K562 (cell line): ENCODE results near the gene GOLGA8B. TPM values are rescaled to one million over a fixed set of nuclear protein-coding genes. Genes with fewer than 3 reads are reported as not detected.

Experiments used
- ATAC-seq: fragments of 200-7000 bp; cut with Tn5 transposase; 3 replicates; pipeline ENCODE4 v1.9.1; 2020; ENCODE audit warnings: moderate library complexity
- BruUV-seq: library from RNA; stranded (reverse); fragments of 400-500 nt; replicated peaks from 2 replicates; lab custom pipeline; 2021; lab: Mats Ljungman, UMichigan
- CTCF ChIA-PET: fragments of 300-600 bp; formaldehyde crosslinking; extraction: SDS; loops from one replicate; lab custom pipeline; 2021; ENCODE audit warnings: low intra/inter-chr PET ratio; lab: Yijun Ruan, JAX
- POLR2A ChIA-PET: fragments of 300-600, 350-650 bp; sonication (Branson Sonifier 250); formaldehyde crosslinking; extraction: SDS; loops from one replicate; lab custom pipeline; 2021; ENCODE audit warnings: antibody characterized with exemption, inconsistent platforms; lab: Yijun Ruan, JAX
- DNase-seq, 4 experiments: peaks; one replicate each; pipeline versions ENCODE4 v3.0.0 to v3.0.0-alpha.2; 2011 to 2018; ENCODE audit warnings: low spot score in 3 of 4, mixed read lengths in 3 of 4; ENCODE audit errors: extremely low read depth in 1 of 4
- FAIRE-seq: peaks from 2 replicates; lab custom pipeline; 2011; peaks lifted over from hg19 to GRCh38; lab: Jason Lieb, UNC
- H2AFZ ChIP-seq: 2 replicates; pipeline ENCODE4 v1.6.0; 2011; ENCODE audit warnings: low read depth, low read length, control low read depth, inconsistent platforms
- H3K27ac ChIP-seq: fragments of 200-600 bp; 3 replicates; pipeline ENCODE4 v1.8.0; 2011; ENCODE audit warnings: low read depth, mild to moderate bottlenecking, control low read depth, inconsistent platforms, low read length, moderate library complexity, mixed read lengths; ENCODE audit errors: extremely low read depth
- H3K27me3 ChIP-seq, 2 experiments: fragments of 300-600 bp in 1 of 2; 2 replicates in 1 of 2; 3 replicates in 1 of 2; pipeline versions ENCODE4 v1.6.0 to v1.8.0; 2011; ENCODE audit warnings: inconsistent platforms in 2 of 2, low read length in 2 of 2, mild to moderate bottlenecking in 1 of 2, mixed read lengths in 1 of 2, moderate library complexity in 1 of 2; ENCODE audit not compliant: control insufficient read depth in 2 of 2, insufficient read depth in 2 of 2
- H3K36me3 ChIP-seq: fragments of 300-600 bp; 3 replicates; pipeline ENCODE4 v1.8.0; 2011; ENCODE audit warnings: mild to moderate bottlenecking, low read length, inconsistent platforms; ENCODE audit not compliant: control insufficient read depth, insufficient read depth
- H3K4me1 ChIP-seq, 2 experiments: fragments of 200-600 bp in 1 of 2; replicated peaks in 1 of 2; 2 replicates in 1 of 2; 3 replicates in 1 of 2; pipeline versions ENCODE4 v1.5.1 to v1.8.0; 2011; ENCODE audit warnings: inconsistent platforms in 2 of 2, low read length in 2 of 2, mild to moderate bottlenecking in 1 of 2, mixed read lengths in 1 of 2, moderate library complexity in 1 of 2; ENCODE audit not compliant: control insufficient read depth in 2 of 2, insufficient read depth in 2 of 2
- H3K4me2 ChIP-seq: 2 replicates; pipeline ENCODE4 v1.6.1; 2011; ENCODE audit warnings: low read length, control low read depth, inconsistent platforms, mixed read lengths; ENCODE audit not compliant: insufficient read depth
- H3K4me3 ChIP-seq: fragments of 200-600 bp; sonication (generic), shearing (Covaris generic); 2 replicates; pipeline ENCODE4 v1.5.1; 2016; ENCODE audit warnings: control low read depth, inconsistent platforms
- H3K79me2 ChIP-seq: fragments of 200-600 bp; 3 replicates; pipeline ENCODE4 v1.8.0; 2011; ENCODE audit warnings: low read length, inconsistent platforms; ENCODE audit not compliant: control insufficient read depth, insufficient read depth
- H3K9ac ChIP-seq, 2 experiments: 2 replicates each; pipeline versions ENCODE4 v1.6.0 to v1.6.1; 2011; ENCODE audit warnings: low read depth in 2 of 2, low read length in 2 of 2, control low read depth in 1 of 2, inconsistent platforms in 1 of 2, mild to moderate bottlenecking in 1 of 2, mixed read lengths in 1 of 2; ENCODE audit not compliant: insufficient read depth in 1 of 2
- H3K9me1 ChIP-seq: one replicate; pipeline ENCODE4 v1.6.0; 2011; ENCODE audit warnings: inconsistent platforms, mild to moderate bottlenecking, low read length, moderate library complexity; ENCODE audit not compliant: control insufficient read depth, insufficient read depth
- H3K9me3 ChIP-seq: replicated peaks from 2 replicates; pipeline ENCODE4 v1.5.1; 2011; ENCODE audit warnings: low read depth, low read length, inconsistent platforms; ENCODE audit not compliant: control insufficient read depth, insufficient read depth
- H4K20me1 ChIP-seq: replicated peaks from 2 replicates; pipeline ENCODE4 v1.6.1; 2011; ENCODE audit warnings: low read length, inconsistent platforms, mixed read lengths; ENCODE audit not compliant: control insufficient read depth, insufficient read depth
- CCNT2 ChIP-seq: IDR thresholded peaks from 2 replicates; pipeline ENCODE4 v1.6.1; 2011; ENCODE audit warnings: borderline replicate concordance, low read depth, mild to moderate bottlenecking, moderate library complexity, mixed read lengths, low read length; ENCODE audit not compliant: insufficient read length; ENCODE audit errors: extremely low read depth
- COPS2 ChIP-seq: fragments of 450-650 bp; conservative IDR thresholded peaks from 2 replicates; pipeline ENCODE4 v1.6.1; 2016; ENCODE audit warnings: mild to moderate bottlenecking, moderate library complexity
- DEAF1 ChIP-seq: fragments of 450-650 bp; formaldehyde crosslinking; IDR thresholded peaks from 2 replicates; pipeline ENCODE4 v1.4.0; 2020; ENCODE audit warnings: mild to moderate bottlenecking, moderate library complexity
- ETV1 ChIP-seq: fragments of 450-650 bp; conservative IDR thresholded peaks from 2 replicates; pipeline ENCODE4 v1.6.1; 2016; ENCODE audit warnings: missing genetic modification characterization, control low read depth, low read depth, missing compliant biosample characterization
- HDAC1 ChIP-seq, 2 experiments: fragments of 450-650 bp; IDR thresholded peaks; 2 replicates each; pipeline ENCODE4 v1.6.1; 2016 to 2017; ENCODE audit warnings: inconsistent platforms in 1 of 2, mild to moderate bottlenecking in 1 of 2, moderate library complexity in 1 of 2
- MAZ ChIP-seq, 2 experiments: fragments of 450-650 bp in 1 of 2; sonication (generic) in 1 of 2; formaldehyde crosslinking; IDR thresholded peaks in 1 of 2; conservative IDR thresholded peaks in 1 of 2; 2 replicates each; pipeline versions ENCODE4 v1.4.0 to v1.5.0; 2020; ENCODE audit warnings: mild to moderate bottlenecking in 1 of 2, missing genetic modification reagents in 1 of 2
- MITF ChIP-seq: IDR thresholded peaks from 2 replicates; pipeline ENCODE4 v1.6.1; 2014; ENCODE audit warnings: antibody characterized with exemption
- PCBP1 ChIP-seq: fragments of 200-400 bp; formaldehyde crosslinking; IDR thresholded peaks from 2 replicates; pipeline ENCODE4 v1.6.1; 2018; ENCODE audit warnings: mild to moderate bottlenecking, low read depth, low read length; ENCODE audit not compliant: poor library complexity, severe bottlenecking
- TAF1 ChIP-seq: IDR thresholded peaks from 2 replicates; pipeline ENCODE4 v1.6.1; 2011; ENCODE audit warnings: mild to moderate bottlenecking, low read length, moderate library complexity; ENCODE audit not compliant: insufficient read depth, control insufficient read depth, severe bottlenecking; ENCODE audit errors: extremely low read depth
- VEZF1 ChIP-seq: fragments of 200-800 bp; sonication (Bioruptor generic); IDR thresholded peaks from 2 replicates; pipeline ENCODE4 v1.6.1; 2017; ENCODE audit warnings: missing genetic modification characterization, missing compliant biosample characterization
- WGBS: fragments of 100-300 bp; shearing (Covaris generic); methylation state at CpG from one replicate; pipeline ENCODE4 v1.1.6; 2016; ENCODE audit warnings: low coverage, mixed read lengths; ENCODE audit not compliant: insufficient coverage; ENCODE audit errors: missing lambda C conversion rate; 5-methylcytosine and 5-hydroxymethylcytosine counted together
- in situ Hi-C: fragments of 300-500 bp; cut with MboI; formaldehyde crosslinking; loops from 4 replicates; pipeline ENCODE4 v1.15.0; 2018; ENCODE audit warnings: inconsistent platforms, mixed read lengths
- intact Hi-C: fragments of 100-400 bp; cut with micrococcal nuclease; formaldehyde crosslinking; loops from 2 replicates; pipeline ENCODE4 v1.14.2; 2022
- polyA plus RNA-seq, 8 experiments: library from polyadenylated mRNA; depleted of rRNA in 4 of 8; stranded (reverse) in 5 of 8; unstranded in 3 of 8; fragments of >200 nt; fragmentation: Nextera tagmentation in 2 of 8; fragmentation: Illumina TruSeq in 1 of 8; extraction: Ambion mirVana in 2 of 8; extraction: Trizol in 1 of 8; gene quantifications; 2 replicates each; pipeline versions ENCODE4 v1.2.1 to v1.2.3, GENCODE V29; 2011 to 2014; ENCODE audit warnings: inconsistent platforms in 1 of 8, missing spikeins in 1 of 8
- total RNA-seq, 7 experiments: library from RNA; depleted of rRNA in 6 of 7; stranded (reverse); fragments of >200 nt in 6 of 7; fragmentation: Illumina TruSeq in 2 of 7; extraction: Trizol in 2 of 7; gene quantifications; 2 replicates each; pipeline versions ENCODE4 v1.2.1 to v1.2.3, GENCODE V29; 2011 to 2021; ENCODE audit warnings: low replicate concordance in 1 of 7
- TF ChIP-seq, protein P1 (sequence below), 2 experiments: fragments of 450-650 bp; conservative IDR thresholded peaks; 2 replicates each; pipeline ENCODE4 v1.6.1; 2017; ENCODE audit warnings: mild to moderate bottlenecking in 2 of 2, moderate library complexity in 2 of 2

The GOLGA8B gene
- total and polyA plus RNA-seq, 9 of the 15 experiments (the other 6 are each of a cell fraction or from before 2014, with no cell fraction given): 7.9 to 236 (median 54.1) TPM

DNA sequence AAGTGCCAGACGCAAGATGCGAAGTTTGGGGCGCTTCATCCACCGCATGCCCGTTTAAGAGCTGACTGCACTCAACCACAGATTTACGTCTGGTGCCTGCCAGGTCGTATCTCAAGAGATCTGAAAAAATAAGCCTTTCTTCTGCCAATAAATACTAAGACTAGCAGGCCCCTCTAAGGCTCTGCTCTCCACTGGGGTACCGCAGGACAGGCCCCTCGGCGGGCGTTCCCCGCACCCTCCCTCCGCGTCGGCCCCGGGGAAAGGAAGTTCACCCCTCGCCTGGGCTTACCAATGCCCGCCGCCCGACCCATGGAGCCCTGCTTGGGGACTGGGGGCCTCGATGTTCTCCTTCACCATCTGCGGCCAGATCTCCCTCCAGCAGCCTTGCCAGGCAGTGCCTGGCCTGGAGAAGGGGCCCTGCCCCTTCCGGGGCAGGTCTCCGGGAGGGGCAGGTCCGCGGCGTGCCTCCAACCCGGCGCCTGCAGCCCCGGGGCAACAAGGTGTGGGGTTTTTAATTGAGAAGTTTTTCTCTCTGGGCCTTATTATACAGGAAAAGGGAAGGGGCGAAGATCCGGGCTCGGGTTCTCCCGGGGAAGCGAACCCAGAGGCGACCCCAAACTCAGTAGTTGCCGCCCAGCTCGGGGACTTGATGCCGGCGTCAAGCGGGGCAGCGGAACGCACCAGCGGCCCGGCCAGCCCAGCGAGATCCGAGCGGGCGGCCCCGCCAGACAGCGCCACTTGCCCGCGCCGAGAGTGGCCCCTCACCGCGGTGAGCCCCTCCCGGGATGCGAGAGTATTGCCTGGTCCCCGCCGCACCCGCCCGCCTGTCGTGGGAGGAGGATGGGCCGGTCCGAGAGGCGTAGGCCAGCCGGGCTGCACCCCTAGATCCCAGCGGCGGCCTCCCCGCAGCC is 735 bp downstream of the GOLGA8B start:
- Histone ChIP-seq H3K9me1 (no peaks in the 10 kb centered on the region), H3K4me1 (peaks cover 4 to 43% of the 10 kb centered on the region in 2 experiments; a peak in 4 of 5 replicates), H3K79me2 (peaks cover 42% of the 10 kb centered on the region), H3K9ac (peak overlapping the region; percentile 71 to 93), H3K9me3 (no peaks in the 10 kb centered on the region), H4K20me1 (peaks cover 6% of the 10 kb centered on the region; the same call in 1 of the 2 replicates), H3K4me2 (peak overlapping the region; percentile 87), H3K27me3 (no peaks in the 10 kb centered on the region), H3K36me3 (0 out of 3 replicates have a peak, but pooled peaks cover 3% of the 10 kb centered on the region), H3K4me3 (peak overlapping the region; percentile 94), H3K27ac (peak overlapping the region; percentile 79; the same call in 2 of the 3 replicates), H2AFZ (peak overlapping the region; percentile 99)
- DNase-seq (peak; percentile 56 to 75 (median 68)), FAIRE-seq (no peak), ATAC-seq (peak; percentile 75)
- intact Hi-C loops: loop anchor here (10.0 kb wide), 3 partner anchors 58 to 368 kb away; partner anchors contain the start of genes GOLGA8A and KATNBL1
- CTCF ChIA-PET: interaction anchor here (0.6 kb wide), 1 partner anchor 389 kb away, joined by 7 read pairs; no protein-coding TSS in a partner anchor
- POLR2A ChIA-PET: interaction anchor here (0.7 to 1.0 kb wide), 2 partner anchors 10 to 69 kb away, joined by 3 read pairs; no protein-coding TSS in a partner anchor
- WGBS: 6% methylated on average over 39 of the region's 70 CpGs
- in situ Hi-C loops: loop anchor here (10.0 kb wide), 1 partner anchor 58 kb away; no protein-coding TSS in a partner anchor
- BruUV-seq: no TSS peak
- TF ChIP-seq MAZ (CRISPR knock-in tag; conservative IDR thresholded peaks at IDR 0.05 in 1 of 2, IDR thresholded peaks at IDR 0.05 in 1 of 2) (peak in 1 of 2 experiments; percentile 16; a peak in 1 of 4 replicates), MITF (no peak), ETV1 (peak; percentile 25; the same call in 1 of the 2 replicates), CCNT2 (peak; percentile 35), COPS2 (no peak), TAF1 (peak; percentile 18), DEAF1 (CRISPR knock-in tag) (no peak), PCBP1 (peak; percentile 74), HDAC1 (IDR thresholded peaks at IDR 0.05) (0 out of 4 replicates have a peak, but pooled peaks of 1 of the 2 experiments have one; percentile 13), VEZF1 (peak; percentile 42; the same call in 1 of the 2 replicates)
- TF ChIP-seq, protein P1, sequence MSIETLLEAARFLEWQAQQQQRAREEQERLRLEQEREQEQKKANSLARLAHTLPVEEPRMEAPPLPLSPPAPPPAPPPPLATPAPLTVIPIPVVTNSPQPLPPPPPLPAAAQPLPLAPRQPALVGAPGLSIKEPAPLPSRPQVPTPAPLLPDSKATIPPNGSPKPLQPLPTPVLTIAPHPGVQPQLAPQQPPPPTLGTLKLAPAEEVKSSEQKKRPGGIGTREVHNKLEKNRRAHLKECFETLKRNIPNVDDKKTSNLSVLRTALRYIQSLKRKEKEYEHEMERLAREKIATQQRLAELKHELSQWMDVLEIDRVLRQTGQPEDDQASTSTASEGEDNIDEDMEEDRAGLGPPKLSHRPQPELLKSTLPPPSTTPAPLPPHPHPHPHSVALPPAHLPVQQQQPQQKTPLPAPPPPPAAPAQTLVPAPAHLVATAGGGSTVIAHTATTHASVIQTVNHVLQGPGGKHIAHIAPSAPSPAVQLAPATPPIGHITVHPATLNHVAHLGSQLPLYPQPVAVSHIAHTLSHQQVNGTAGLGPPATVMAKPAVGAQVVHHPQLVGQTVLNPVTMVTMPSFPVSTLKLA (conservative IDR thresholded peaks at IDR 0.05): 0 out of 4 replicates have a peak, but pooled peaks of 1 of the 2 experiments have one; percentile 13
